Liver (tissue), 9 donors: ENCODE measurements around the gene COMMD7. TPM values are rescaled to one million over a fixed set of nuclear protein-coding genes. Genes with fewer than 3 reads are reported as not detected.

Experiments used
- DNase-seq: peaks from one replicate; pipeline ENCODE4 v3.0.0-alpha.2; 2017; ENCODE audit warnings: low spot score
- H3K27ac ChIP-seq, 2 donors: one replicate each; pipeline ENCODE4 v1.7.0; 2013; ENCODE audit warnings: inconsistent platforms in 2 of 2, low read length in 2 of 2, control low read depth in 1 of 2, low read depth in 1 of 2, mild to moderate bottlenecking in 1 of 2
- H3K27me3 ChIP-seq, 4 donors: one replicate each; pipeline versions ENCODE4 v1.6.1 to v1.7.0; 2013; ENCODE audit warnings: low read length in 3 of 4, inconsistent platforms in 1 of 4, mild to moderate bottlenecking in 1 of 4, moderate library complexity in 1 of 4; ENCODE audit not compliant: control insufficient read depth in 4 of 4, insufficient read depth in 4 of 4
- H3K36me3 ChIP-seq, 4 donors: one replicate each; pipeline versions ENCODE4 v1.6.1 to v1.7.0; 2013; ENCODE audit warnings: low read length in 3 of 4, mild to moderate bottlenecking in 3 of 4, low read depth in 1 of 4, moderate library complexity in 1 of 4; ENCODE audit not compliant: control insufficient read depth in 4 of 4, insufficient read depth in 3 of 4
- H3K4me1 ChIP-seq, 4 donors: one replicate each; pipeline versions ENCODE4 v1.6.1 to v1.7.0; 2013; ENCODE audit warnings: low read length in 3 of 4, mild to moderate bottlenecking in 3 of 4, moderate library complexity in 1 of 4; ENCODE audit not compliant: control insufficient read depth in 4 of 4, insufficient read depth in 4 of 4
- H3K4me3 ChIP-seq, 3 donors: one replicate each; pipeline versions ENCODE4 v1.6.1 to v1.7.0; 2013; ENCODE audit warnings: low read length in 3 of 3, control low read depth in 1 of 3, low read depth in 1 of 3, mild to moderate bottlenecking in 1 of 3
- H3K9ac ChIP-seq, 2 donors: one replicate each; pipeline ENCODE4 v1.7.0; 2013; ENCODE audit warnings: low read length in 2 of 2, mild to moderate bottlenecking in 2 of 2, moderate library complexity in 2 of 2, control low read depth in 1 of 2, low read depth in 1 of 2
- H3K9me3 ChIP-seq, 4 donors: one replicate each; pipeline versions ENCODE4 v1.6.1 to v1.7.0; 2013; ENCODE audit warnings: low read length in 3 of 4; ENCODE audit not compliant: control insufficient read depth in 4 of 4
- EGR1 ChIP-seq, 2 donors: IDR thresholded peaks; 2 replicates each; pipeline ENCODE4 v1.6.1; 2016 to 2018; ENCODE audit warnings: antibody characterized with exemption in 2 of 2, low read depth in 2 of 2
- FOXA1 ChIP-seq: IDR thresholded peaks from 2 replicates; pipeline ENCODE4 v1.6.1; 2016; ENCODE audit warnings: antibody characterized with exemption
- FOXA2 ChIP-seq: IDR thresholded peaks from 2 replicates; pipeline ENCODE4 v1.6.1; 2016; ENCODE audit warnings: antibody characterized with exemption
- GABPA ChIP-seq, 2 donors: IDR thresholded peaks in 1 of 2; conservative IDR thresholded peaks in 1 of 2; 2 replicates each; pipeline ENCODE4 v1.6.1; 2016; ENCODE audit warnings: antibody characterized with exemption in 2 of 2, mild to moderate bottlenecking in 1 of 2, moderate library complexity in 1 of 2
- HNF4A ChIP-seq, 2 donors: conservative IDR thresholded peaks; 2 replicates each; pipeline ENCODE4 v1.6.1; 2016; ENCODE audit warnings: antibody characterized with exemption in 2 of 2, mild to moderate bottlenecking in 2 of 2
- HNF4G ChIP-seq: IDR thresholded peaks from 2 replicates; pipeline ENCODE4 v1.6.1; 2016; ENCODE audit warnings: antibody characterized with exemption
- NR2F2 ChIP-seq: IDR thresholded peaks from 2 replicates; pipeline ENCODE4 v1.6.1; 2016; ENCODE audit warnings: antibody characterized with exemption
- RAD21 ChIP-seq, 2 donors: IDR thresholded peaks; 2 replicates each; pipeline ENCODE4 v1.6.1; 2016; ENCODE audit warnings: antibody characterized with exemption in 2 of 2, mild to moderate bottlenecking in 2 of 2
- RXRA ChIP-seq, 2 donors: IDR thresholded peaks; 2 replicates each; pipeline ENCODE4 v1.6.1; 2017 to 2018; ENCODE audit warnings: antibody characterized with exemption in 2 of 2, mild to moderate bottlenecking in 1 of 2
- SP1 ChIP-seq: IDR thresholded peaks from 2 replicates; pipeline ENCODE4 v1.6.1; 2018; ENCODE audit warnings: antibody characterized with exemption, mild to moderate bottlenecking
- TAF1 ChIP-seq: conservative IDR thresholded peaks from 2 replicates; pipeline ENCODE4 v1.6.1; 2016; ENCODE audit warnings: antibody characterized with exemption, mild to moderate bottlenecking
- WGBS: extraction: QIAGEN DNeasy Blood & Tissue Kit; methylation state at CpG from one replicate; pipeline ENCODE4 v1.1.7; 2013; 5-methylcytosine and 5-hydroxymethylcytosine counted together
- polyA plus RNA-seq, 2 donors: library from polyadenylated mRNA; stranded (reverse) in 1 of 2; unstranded in 1 of 2; fragments of 200-250 nt in 1 of 2; fragments of >200 nt in 1 of 2; fragmentation: Nextera tagmentation in 1 of 2; extraction: Ambion mirVana in 1 of 2; gene quantifications; one replicate each; pipeline versions ENCODE4 v1.2.1 to v1.2.3, GENCODE V29; 2013 to 2015
- total RNA-seq, 2 donors: library from RNA; depleted of rRNA; stranded (reverse); fragments of >200 nt; gene quantifications; one replicate each; pipeline ENCODE4 v1.2.3, GENCODE V29; 2014
- TF ChIP-seq, protein P1 (sequence below): fragments of 150-350 bp; IDR thresholded peaks from 2 replicates; pipeline ENCODE4 v1.5.1; 2017; ENCODE audit warnings: improper control_type of control experiment, low read depth, low read length; ENCODE audit not compliant: missing input control
- TF ChIP-seq, protein P2 (sequence below): IDR thresholded peaks from 2 replicates; pipeline ENCODE4 v1.6.1; 2016; ENCODE audit warnings: antibody characterized with exemption
- TF ChIP-seq, protein P3 (sequence below): IDR thresholded peaks from 2 replicates; pipeline ENCODE4 v1.6.1; 2016; ENCODE audit warnings: antibody characterized with exemption
- TF ChIP-seq, protein P4 (sequence below): IDR thresholded peaks from 2 replicates; pipeline ENCODE4 v1.6.1; 2016; ENCODE audit warnings: antibody characterized with exemption, mild to moderate bottlenecking
- donor health status: healthy.
- donor health status: healthy.
- donor health status: healthy.
- donor health status: healthy.
- donor health status: healthy.

The COMMD7 gene
- total and polyA plus RNA-seq, 4 donors, result 8.3 to 42.7 (median 15.5) TPM

DNA sequence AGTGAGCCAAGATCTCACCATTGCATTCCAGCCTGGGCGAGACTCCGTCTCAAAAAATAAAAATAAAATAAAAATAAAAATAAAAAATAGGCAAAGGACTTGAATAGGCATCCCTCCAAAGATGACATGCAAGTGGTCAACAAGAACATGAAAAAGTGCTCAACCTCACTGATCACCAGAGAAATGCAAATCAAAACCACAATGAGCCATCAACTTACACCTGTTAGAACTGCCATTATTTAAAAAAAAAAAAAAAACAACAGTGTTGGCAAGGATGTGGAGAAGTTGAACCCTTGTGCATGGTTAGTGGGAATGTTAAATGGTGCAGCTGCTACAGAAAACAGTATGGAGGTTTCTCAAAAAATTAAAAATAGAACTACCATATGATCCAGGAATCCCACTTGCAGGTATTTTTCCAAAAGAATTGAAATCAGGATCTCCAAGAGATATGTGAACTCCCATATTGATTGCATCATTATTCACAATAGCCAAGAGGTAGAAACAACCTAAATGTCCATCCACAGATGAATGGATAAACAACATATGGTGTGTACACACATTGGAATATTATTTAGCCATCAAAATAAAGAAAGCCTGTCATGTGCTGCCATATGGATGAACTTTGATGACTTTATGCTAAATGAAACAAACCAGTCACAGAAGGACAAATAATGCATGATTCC is 72.4 kb downstream of the COMMD7 start:
- no peak overlapping the region for H3K27ac ChIP-seq
- TF ChIP-seq, protein P1, sequence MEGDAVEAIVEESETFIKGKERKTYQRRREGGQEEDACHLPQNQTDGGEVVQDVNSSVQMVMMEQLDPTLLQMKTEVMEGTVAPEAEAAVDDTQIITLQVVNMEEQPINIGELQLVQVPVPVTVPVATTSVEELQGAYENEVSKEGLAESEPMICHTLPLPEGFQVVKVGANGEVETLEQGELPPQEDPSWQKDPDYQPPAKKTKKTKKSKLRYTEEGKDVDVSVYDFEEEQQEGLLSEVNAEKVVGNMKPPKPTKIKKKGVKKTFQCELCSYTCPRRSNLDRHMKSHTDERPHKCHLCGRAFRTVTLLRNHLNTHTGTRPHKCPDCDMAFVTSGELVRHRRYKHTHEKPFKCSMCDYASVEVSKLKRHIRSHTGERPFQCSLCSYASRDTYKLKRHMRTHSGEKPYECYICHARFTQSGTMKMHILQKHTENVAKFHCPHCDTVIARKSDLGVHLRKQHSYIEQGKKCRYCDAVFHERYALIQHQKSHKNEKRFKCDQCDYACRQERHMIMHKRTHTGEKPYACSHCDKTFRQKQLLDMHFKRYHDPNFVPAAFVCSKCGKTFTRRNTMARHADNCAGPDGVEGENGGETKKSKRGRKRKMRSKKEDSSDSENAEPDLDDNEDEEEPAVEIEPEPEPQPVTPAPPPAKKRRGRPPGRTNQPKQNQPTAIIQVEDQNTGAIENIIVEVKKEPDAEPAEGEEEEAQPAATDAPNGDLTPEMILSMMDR, result no peak
- TF ChIP-seq TAF1, result no peak
- TF ChIP-seq, protein P2, sequence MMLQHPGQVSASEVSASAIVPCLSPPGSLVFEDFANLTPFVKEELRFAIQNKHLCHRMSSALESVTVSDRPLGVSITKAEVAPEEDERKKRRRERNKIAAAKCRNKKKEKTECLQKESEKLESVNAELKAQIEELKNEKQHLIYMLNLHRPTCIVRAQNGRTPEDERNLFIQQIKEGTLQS, result no peak
- TF ChIP-seq GABPA (IDR thresholded peaks at IDR 0.05 in 1 of 2, conservative IDR thresholded peaks at IDR 0.05 in 1 of 2), result no peak
- TF ChIP-seq, protein P3, sequence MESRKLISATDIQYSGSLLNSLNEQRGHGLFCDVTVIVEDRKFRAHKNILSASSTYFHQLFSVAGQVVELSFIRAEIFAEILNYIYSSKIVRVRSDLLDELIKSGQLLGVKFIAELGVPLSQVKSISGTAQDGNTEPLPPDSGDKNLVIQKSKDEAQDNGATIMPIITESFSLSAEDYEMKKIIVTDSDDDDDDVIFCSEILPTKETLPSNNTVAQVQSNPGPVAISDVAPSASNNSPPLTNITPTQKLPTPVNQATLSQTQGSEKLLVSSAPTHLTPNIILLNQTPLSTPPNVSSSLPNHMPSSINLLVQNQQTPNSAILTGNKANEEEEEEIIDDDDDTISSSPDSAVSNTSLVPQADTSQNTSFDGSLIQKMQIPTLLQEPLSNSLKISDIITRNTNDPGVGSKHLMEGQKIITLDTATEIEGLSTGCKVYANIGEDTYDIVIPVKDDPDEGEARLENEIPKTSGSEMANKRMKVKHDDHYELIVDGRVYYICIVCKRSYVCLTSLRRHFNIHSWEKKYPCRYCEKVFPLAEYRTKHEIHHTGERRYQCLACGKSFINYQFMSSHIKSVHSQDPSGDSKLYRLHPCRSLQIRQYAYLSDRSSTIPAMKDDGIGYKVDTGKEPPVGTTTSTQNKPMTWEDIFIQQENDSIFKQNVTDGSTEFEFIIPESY, result no peak
- TF ChIP-seq HNF4A (conservative IDR thresholded peaks at IDR 0.05), result no peak
- TF ChIP-seq RXRA (IDR thresholded peaks at IDR 0.05), result no peak
- no peak for TF ChIP-seq EGR1 (IDR thresholded peaks at IDR 0.05; ENCODE audit: low read depth in 2 of 2)
- no peak for TF ChIP-seq NR2F2
- no peak overlapping the region for H3K9ac ChIP-seq
- H3K4me3 ChIP-seq, result no peak overlapping the region
- no peak for DNase-seq
- no peaks in the 10 kb centered on the region for H3K27me3 ChIP-seq
- no peaks in the 10 kb centered on the region for H3K9me3 ChIP-seq
- WGBS, result 100% methylated on average over 2 of the region's 2 CpGs
- H3K36me3 ChIP-seq, result no peaks in the 10 kb centered on the region
- no peaks in the 10 kb centered on the region for H3K4me1 ChIP-seq

DNA sequence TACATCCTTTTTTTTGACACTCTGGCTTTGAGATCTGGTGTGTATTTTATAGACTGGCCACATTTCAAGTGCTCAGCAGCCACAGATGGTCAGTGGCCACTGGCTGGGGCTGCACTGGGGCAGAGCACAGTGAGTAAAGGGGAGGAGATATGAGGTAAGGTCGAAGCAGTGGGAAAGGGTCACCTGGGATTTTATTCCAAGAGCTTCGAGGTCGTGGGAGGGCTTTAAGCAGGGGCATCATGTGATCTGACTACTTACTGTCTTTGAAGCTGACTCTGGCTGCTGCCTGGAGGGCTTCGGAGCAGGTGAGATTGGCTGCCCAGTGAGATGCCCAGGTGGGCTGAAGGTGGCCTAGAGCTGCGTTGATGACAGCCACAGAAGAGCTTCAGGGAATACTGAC is 76.2 kb downstream of the COMMD7 start:
- H3K4me1 ChIP-seq, result peaks cover 0 to 3% (median 2%) of the 10 kb centered on the region in 4 donors
- H3K9ac ChIP-seq, result no peak overlapping the region
- no peaks in the 10 kb centered on the region for H3K36me3 ChIP-seq
- no peak for DNase-seq
- no peak overlapping the region for H3K27ac ChIP-seq
- no peak for TF ChIP-seq SP1
- no peak for TF ChIP-seq FOXA2
- TF ChIP-seq HNF4G, result no peak
- TF ChIP-seq, protein P4, sequence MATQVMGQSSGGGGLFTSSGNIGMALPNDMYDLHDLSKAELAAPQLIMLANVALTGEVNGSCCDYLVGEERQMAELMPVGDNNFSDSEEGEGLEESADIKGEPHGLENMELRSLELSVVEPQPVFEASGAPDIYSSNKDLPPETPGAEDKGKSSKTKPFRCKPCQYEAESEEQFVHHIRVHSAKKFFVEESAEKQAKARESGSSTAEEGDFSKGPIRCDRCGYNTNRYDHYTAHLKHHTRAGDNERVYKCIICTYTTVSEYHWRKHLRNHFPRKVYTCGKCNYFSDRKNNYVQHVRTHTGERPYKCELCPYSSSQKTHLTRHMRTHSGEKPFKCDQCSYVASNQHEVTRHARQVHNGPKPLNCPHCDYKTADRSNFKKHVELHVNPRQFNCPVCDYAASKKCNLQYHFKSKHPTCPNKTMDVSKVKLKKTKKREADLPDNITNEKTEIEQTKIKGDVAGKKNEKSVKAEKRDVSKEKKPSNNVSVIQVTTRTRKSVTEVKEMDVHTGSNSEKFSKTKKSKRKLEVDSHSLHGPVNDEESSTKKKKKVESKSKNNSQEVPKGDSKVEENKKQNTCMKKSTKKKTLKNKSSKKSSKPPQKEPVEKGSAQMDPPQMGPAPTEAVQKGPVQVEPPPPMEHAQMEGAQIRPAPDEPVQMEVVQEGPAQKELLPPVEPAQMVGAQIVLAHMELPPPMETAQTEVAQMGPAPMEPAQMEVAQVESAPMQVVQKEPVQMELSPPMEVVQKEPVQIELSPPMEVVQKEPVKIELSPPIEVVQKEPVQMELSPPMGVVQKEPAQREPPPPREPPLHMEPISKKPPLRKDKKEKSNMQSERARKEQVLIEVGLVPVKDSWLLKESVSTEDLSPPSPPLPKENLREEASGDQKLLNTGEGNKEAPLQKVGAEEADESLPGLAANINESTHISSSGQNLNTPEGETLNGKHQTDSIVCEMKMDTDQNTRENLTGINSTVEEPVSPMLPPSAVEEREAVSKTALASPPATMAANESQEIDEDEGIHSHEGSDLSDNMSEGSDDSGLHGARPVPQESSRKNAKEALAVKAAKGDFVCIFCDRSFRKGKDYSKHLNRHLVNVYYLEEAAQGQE, result no peak
- TF ChIP-seq RXRA (IDR thresholded peaks at IDR 0.05), result no peak
- no peak for TF ChIP-seq TAF1
- no peak for TF ChIP-seq HNF4A (conservative IDR thresholded peaks at IDR 0.05)
- TF ChIP-seq, protein P1, result no peak
- TF ChIP-seq, protein P3, result no peak
- no peak for TF ChIP-seq RAD21 (IDR thresholded peaks at IDR 0.05)
- TF ChIP-seq NR2F2, result no peak
- TF ChIP-seq GABPA (IDR thresholded peaks at IDR 0.05 in 1 of 2, conservative IDR thresholded peaks at IDR 0.05 in 1 of 2), result no peak
- TF ChIP-seq FOXA1, result no peak
- H3K9me3 ChIP-seq, result no peaks in the 10 kb centered on the region
- H3K27me3 ChIP-seq, result no peaks in the 10 kb centered on the region
- WGBS, result 56% methylated on average over 5 of the region's 5 CpGs
- no peak overlapping the region for H3K4me3 ChIP-seq
